MCF 10A (cell line): ENCODE measurements around the gene COMMD4. TPM values are rescaled to one million over a fixed set of nuclear protein-coding genes. Genes with fewer than 3 reads are reported as not detected.
"Not testable (repeated sequence)": the region's sequence is repeated elsewhere in the genome, so short reads cannot be mapped to it uniquely, and the experiment has no call there.

ENCODE experiments used
- BruUV-seq: library from RNA; stranded (reverse); fragments of 400-500 nt; replicated peaks from 2 replicates; lab custom pipeline; 2021; lab: Mats Ljungman, UMichigan
- CTCF ChIA-PET: fragments of 300-600 bp; sonication (Branson Sonifier 250); formaldehyde crosslinking; extraction: SDS; loops from one replicate; lab custom pipeline; 2021; ENCODE audit warnings: antibody characterized with exemption, inconsistent platforms; lab: Yijun Ruan, JAX
- POLR2A ChIA-PET: fragments of 300-600, 350-650 bp; sonication (Branson Sonifier 250); formaldehyde crosslinking; extraction: SDS; loops from one replicate; lab custom pipeline; 2020; ENCODE audit warnings: antibody characterized with exemption, inconsistent platforms; lab: Yijun Ruan, JAX
- DNase-seq: peaks from one replicate; pipeline ENCODE4 v3.0.0-alpha.2; 2018; ENCODE audit not compliant: unreplicated experiment
- H3K27ac Mint-ChIP-seq: one replicate; pipeline ENCODE4 v1.8.0; 2022; ENCODE audit warnings: mild to moderate bottlenecking, low read depth, mixed read lengths; ENCODE audit not compliant: unreplicated experiment
- H3K27me3 Mint-ChIP-seq: one replicate; pipeline ENCODE4 v1.8.0; 2022; ENCODE audit warnings: mixed read lengths; ENCODE audit not compliant: insufficient read depth, unreplicated experiment
- H3K36me3 Mint-ChIP-seq: one replicate; pipeline ENCODE4 v1.8.0; 2022; ENCODE audit warnings: mild to moderate bottlenecking, moderate library complexity, mixed read lengths; ENCODE audit not compliant: insufficient read depth, unreplicated experiment
- H3K4me1 Mint-ChIP-seq: one replicate; pipeline ENCODE4 v1.8.0; 2022; ENCODE audit warnings: mixed read lengths; ENCODE audit not compliant: insufficient read depth, unreplicated experiment
- H3K4me3 Mint-ChIP-seq: one replicate; pipeline ENCODE4 v1.8.0; 2022; ENCODE audit warnings: mild to moderate bottlenecking, moderate library complexity, mixed read lengths; ENCODE audit not compliant: unreplicated experiment
- H3K9me3 Mint-ChIP-seq: one replicate; pipeline ENCODE4 v1.8.0; 2022; ENCODE audit warnings: mixed read lengths; ENCODE audit not compliant: unreplicated experiment
- intact Hi-C: fragments of 100-400 bp; cut with micrococcal nuclease; formaldehyde crosslinking; loops from 2 replicates; pipeline ENCODE4 v1.14.1; 2022
- total RNA-seq: library from RNA; stranded (reverse); gene quantifications from 2 replicates; pipeline ENCODE4 v1.2.3, GENCODE V29; 2022
- TF ChIP-seq, protein P1 (sequence below): fragments of 200-600 bp; IDR thresholded peaks from one replicate; pipeline ENCODE4 v1.8.0; 2022; ENCODE audit warnings: antibody characterized with exemption, mild to moderate bottlenecking; ENCODE audit not compliant: unreplicated experiment

The COMMD4 gene
- total RNA-seq, 1 experiment from 2014 or later = 47.3 TPM

DNA sequence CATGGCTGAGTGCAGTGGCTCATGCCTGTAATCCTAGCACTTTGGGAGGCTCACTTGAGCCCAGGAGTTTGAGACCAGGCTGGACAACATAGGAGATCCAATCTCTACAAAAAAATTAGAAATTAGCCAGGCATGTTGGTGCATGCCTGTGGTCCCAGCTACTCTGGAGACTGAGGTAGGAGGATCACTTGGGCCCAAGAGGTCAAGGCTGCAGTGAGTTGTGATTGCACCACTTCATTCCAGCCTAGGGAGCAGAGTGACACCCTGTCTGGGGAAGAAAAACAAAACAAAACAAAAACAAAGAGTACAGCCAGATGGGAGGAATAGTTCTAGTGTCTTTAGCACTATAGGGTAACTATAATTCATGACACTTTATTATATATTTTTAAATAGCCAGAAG is 26.2 kb upstream of the COMMD4 start:
- POLR2A ChIA-PET = no interaction called here
- no peak for DNase-seq
- intact Hi-C loops = loop anchor here (10.0 kb wide), 2 partner anchors 105 to 285 kb away; partner anchors contain the start of genes C15orf39 and PPCDC
- TF ChIP-seq, protein P1, sequence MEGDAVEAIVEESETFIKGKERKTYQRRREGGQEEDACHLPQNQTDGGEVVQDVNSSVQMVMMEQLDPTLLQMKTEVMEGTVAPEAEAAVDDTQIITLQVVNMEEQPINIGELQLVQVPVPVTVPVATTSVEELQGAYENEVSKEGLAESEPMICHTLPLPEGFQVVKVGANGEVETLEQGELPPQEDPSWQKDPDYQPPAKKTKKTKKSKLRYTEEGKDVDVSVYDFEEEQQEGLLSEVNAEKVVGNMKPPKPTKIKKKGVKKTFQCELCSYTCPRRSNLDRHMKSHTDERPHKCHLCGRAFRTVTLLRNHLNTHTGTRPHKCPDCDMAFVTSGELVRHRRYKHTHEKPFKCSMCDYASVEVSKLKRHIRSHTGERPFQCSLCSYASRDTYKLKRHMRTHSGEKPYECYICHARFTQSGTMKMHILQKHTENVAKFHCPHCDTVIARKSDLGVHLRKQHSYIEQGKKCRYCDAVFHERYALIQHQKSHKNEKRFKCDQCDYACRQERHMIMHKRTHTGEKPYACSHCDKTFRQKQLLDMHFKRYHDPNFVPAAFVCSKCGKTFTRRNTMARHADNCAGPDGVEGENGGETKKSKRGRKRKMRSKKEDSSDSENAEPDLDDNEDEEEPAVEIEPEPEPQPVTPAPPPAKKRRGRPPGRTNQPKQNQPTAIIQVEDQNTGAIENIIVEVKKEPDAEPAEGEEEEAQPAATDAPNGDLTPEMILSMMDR = no peak
- H3K4me3 Mint-ChIP-seq = no peak overlapping the region
- H3K27me3 Mint-ChIP-seq = peaks cover 32% of the 10 kb centered on the region
- no TSS peak for BruUV-seq
- peaks cover 10% of the 10 kb centered on the region for H3K9me3 Mint-ChIP-seq
- no peak overlapping the region for H3K27ac Mint-ChIP-seq
- peaks cover 15% of the 10 kb centered on the region for H3K4me1 Mint-ChIP-seq
- CTCF ChIA-PET = no interaction called here
- H3K36me3 Mint-ChIP-seq = no peaks in the 10 kb centered on the region

- CTCF ChIA-PET, intact Hi-C loops, H3K4me3 Mint-ChIP-seq, POLR2A ChIA-PET, H3K36me3 Mint-ChIP-seq, H3K27ac Mint-ChIP-seq, H3K27me3 Mint-ChIP-seq, BruUV-seq: not testable (repeated sequence)
- Mint-ChIP-seq H3K9me3 (peaks cover 10% of the 10 kb centered on the region), H3K4me1 (peaks cover 13% of the 10 kb centered on the region)
- peak; percentile 47 for DNase-seq
Observed at GRCh38 chr15:75312548-75312947, 23.3 kb upstream of the COMMD4 start.

GRCh38 chr15:75313116-75313845 is 22.6 kb upstream of the COMMD4 start:
- H3K4me1 Mint-ChIP-seq = peaks cover 9% of the 10 kb centered on the region
- intact Hi-C loops = no loop called here
- peaks cover 9% of the 10 kb centered on the region for H3K27me3 Mint-ChIP-seq
- DNase-seq = no peak
- POLR2A ChIA-PET = no interaction called here
- no peak overlapping the region for H3K4me3 Mint-ChIP-seq
- BruUV-seq = no TSS peak
- peaks cover 10% of the 10 kb centered on the region for H3K9me3 Mint-ChIP-seq
- no peak overlapping the region for H3K27ac Mint-ChIP-seq
- CTCF ChIA-PET = no interaction called here
- no peaks in the 10 kb centered on the region for H3K36me3 Mint-ChIP-seq
- TF ChIP-seq, protein P1 = no peak

GRCh38 chr15:75314552-75315290 is 21.1 kb upstream of the COMMD4 start:
- Mint-ChIP-seq H3K27me3 (peaks cover 9% of the 10 kb centered on the region), H3K36me3 (no peaks in the 10 kb centered on the region), H3K27ac (no peak overlapping the region), H3K9me3 (peaks cover 10% of the 10 kb centered on the region), H3K4me3 (no peak overlapping the region), H3K4me1 (peaks cover 3% of the 10 kb centered on the region)
- intact Hi-C loops = no loop called here
- ChIA-PET CTCF (interaction anchor here (0.7 kb wide), 1 partner anchor 544 kb away, joined by 4 read pairs; no protein-coding TSS in a partner anchor), POLR2A (no interaction called here)
- BruUV-seq = no TSS peak
- TF ChIP-seq, protein P1 = no peak
- no peak for DNase-seq

- H3K27me3 Mint-ChIP-seq = peaks cover 21% of the 10 kb centered on the region
- POLR2A ChIA-PET, DNase-seq, BruUV-seq, CTCF ChIA-PET, H3K27ac Mint-ChIP-seq, intact Hi-C loops, H3K36me3 Mint-ChIP-seq, H3K4me1 Mint-ChIP-seq, H3K4me3 Mint-ChIP-seq, H3K9me3 Mint-ChIP-seq: not testable (repeated sequence)
Observed at GRCh38 chr15:75319231-75319897, 16.5 kb upstream of the COMMD4 start.
